Hematopoietic multipotent progenitor cell treated with erythropoietin and hydrocortisone succinate and interleukin-3 and kit ligand, for 8 days (in vitro differentiated cells): ENCODE results near the gene SHLD1.
A peak's percentile ranks its signal among the peaks of the same experiment; 100 is the strongest.

Experiments used
- DNase-seq: peaks from one replicate; pipeline ENCODE4 v3.0.0-alpha.2; 2015

SHLD1 gene

DNA sequence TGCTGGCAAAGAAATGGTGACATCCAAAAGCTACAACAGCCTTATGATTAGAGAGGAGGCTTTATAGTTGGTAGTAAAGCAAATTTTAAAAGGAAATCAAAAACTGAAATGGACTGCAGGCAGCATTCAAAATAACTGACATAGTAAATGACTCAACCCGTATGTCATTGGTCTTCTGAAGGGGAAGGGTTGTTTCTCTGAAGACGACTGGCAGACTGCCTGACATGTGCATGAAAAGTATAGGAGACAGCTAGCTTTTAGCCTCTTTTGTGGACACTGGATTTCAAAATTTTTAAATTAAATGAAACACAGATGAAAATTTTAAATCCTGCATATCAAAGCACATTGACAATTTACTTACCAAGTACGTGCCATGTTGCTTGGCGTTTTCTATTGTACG is 109.4 kb downstream of the SHLD1 start:
- DNase-seq: no peak

DNA sequence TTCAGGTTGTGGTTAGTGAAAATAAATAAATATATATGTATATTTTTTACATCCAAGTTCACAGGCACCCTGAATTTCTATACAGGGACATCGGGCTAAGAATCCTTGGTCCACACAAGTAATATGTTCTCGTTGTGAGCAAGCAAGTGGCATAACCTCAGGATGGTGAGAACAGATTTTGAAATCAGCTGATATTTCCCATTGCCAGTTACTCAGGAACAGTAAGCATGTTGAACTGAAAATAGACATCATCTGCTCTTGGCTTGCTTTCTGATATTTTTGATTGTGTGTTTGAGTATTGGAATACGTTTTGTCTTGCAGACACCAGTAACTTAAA is 112.5 kb downstream of the SHLD1 start:
- DNase-seq: no peak

DNA sequence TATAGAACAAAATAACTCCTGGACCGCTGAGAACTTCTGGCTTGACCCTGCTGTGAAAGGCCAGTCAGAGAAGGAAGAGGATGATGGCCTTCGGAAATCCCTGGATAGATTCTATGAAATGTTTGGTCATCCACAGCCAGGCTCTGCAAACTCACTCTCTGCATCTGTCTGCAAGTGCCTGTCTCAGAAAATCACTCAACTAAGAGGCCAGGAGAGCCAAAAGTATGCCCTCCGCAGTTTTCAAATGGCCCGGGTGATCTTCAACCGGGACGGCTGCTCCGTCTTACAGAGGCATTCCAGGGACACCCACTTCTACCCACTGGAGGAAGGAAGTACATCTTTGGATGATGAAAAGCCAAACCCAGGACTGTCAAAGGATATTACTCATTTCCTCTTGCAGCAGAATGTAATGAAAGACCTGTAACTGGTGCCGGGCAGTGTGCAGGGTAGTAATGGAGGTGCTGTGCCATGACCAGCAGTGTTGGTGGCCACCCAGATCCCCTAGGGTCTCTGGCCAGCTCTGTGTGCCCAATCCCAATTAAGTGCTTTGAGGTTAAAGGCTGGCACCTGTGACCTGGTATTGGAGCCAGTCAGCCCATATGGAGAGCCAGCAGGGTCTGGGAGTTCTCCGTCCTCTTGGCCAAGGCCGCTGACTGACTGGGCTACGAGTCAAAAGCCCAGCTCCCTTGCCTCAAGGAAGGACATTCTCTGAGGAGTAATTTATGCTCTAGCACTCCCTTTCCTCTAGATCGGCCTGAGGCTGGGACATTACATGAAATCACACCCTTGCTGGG is 113.0 kb downstream of the SHLD1 start:
- DNase-seq: no peak

DNA sequence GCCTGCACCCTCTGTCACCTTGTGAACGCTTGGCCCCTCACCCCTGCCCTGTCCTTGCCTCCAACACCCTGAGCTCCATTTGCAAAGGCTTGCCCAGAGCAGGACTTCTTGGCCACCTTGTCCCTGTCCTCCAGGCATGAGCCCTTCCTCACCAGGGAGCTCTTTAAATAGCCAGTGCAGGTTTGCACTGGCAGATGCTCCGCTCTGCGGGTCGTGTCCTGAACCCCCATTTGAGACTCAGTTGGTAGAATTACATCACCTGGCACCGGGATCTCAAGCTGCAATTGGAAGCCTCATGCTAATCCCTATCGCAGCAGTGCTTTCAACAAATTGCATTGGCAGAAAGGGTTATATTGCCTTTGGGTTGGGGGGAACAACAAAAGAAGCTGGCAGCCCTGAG is 114.2 kb downstream of the SHLD1 start:
- DNase-seq: no peak

DNA sequence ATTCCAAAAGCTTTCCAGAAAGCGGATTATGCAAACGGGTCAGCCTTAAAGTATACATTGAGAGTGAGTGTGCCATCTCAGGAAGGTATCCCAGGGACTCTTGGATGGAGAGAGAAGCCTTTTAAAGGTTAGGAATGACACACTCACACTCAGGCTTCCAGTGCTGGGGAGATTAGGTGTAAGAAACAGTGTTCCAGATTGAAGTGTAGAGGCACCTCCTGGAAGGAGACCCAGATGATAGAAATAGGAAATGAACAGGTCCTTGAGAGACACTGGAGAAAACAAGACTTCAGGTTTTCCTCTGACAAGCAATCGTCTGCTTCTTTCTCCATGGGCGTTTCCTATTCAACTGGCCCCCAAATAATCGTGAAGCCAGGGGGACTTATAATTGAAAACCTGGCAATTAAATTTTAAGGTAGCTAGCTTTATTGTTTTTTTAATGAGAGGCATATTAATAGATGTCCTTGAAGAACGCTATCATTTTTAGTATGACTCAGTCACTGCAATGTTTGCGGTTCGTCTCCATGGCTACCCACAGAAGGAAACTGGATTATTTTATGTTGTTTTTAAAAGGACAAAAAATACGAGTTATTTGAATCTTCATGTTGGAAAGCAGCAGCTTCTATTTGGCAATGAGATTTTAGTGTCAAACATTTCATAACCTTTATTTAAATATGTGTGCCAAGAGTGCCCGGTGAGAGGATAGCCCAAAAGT is 114.8 kb downstream of the SHLD1 start:
- DNase-seq: no peak

DNA sequence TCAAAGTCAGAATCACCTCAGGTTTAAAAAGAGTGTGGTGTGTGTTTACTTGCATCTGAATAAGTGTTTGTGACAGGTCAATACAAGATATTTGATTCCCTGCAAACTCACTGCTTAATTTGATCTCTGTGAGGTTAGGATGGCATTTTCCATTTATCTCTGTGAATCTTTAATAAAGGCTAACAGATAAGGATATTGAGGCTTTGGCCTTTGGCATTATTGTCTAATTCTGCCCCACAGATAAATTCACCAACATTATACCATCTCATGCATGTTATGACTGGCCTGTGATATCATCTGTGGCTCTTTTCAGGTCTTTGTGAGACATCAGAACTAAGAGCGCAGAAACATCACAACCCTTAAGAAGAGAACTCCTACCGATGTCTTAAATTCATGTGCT is 115.4 kb downstream of the SHLD1 start:
- DNase-seq: no peak

DNA sequence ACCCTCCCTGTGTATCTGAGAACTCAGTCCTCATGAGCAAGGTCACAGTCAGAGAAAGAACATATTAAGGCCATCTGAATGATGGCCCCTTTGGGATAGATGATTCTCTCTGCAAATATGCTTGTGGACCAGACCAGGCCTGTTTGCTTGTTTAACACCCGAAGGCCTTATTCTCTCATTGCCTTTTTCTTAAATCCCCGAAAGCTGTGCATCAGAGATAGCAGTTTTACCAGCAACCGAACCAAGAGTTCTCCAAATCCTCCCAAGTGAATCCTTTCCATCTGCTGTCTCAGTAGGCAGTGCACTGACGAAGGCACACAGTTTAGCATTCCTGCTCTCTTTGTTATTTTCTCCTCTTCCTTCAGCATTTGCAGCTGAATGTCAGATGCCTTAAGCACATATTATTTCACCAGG is 120.4 kb downstream of the SHLD1 start:
- no peak for DNase-seq

DNA sequence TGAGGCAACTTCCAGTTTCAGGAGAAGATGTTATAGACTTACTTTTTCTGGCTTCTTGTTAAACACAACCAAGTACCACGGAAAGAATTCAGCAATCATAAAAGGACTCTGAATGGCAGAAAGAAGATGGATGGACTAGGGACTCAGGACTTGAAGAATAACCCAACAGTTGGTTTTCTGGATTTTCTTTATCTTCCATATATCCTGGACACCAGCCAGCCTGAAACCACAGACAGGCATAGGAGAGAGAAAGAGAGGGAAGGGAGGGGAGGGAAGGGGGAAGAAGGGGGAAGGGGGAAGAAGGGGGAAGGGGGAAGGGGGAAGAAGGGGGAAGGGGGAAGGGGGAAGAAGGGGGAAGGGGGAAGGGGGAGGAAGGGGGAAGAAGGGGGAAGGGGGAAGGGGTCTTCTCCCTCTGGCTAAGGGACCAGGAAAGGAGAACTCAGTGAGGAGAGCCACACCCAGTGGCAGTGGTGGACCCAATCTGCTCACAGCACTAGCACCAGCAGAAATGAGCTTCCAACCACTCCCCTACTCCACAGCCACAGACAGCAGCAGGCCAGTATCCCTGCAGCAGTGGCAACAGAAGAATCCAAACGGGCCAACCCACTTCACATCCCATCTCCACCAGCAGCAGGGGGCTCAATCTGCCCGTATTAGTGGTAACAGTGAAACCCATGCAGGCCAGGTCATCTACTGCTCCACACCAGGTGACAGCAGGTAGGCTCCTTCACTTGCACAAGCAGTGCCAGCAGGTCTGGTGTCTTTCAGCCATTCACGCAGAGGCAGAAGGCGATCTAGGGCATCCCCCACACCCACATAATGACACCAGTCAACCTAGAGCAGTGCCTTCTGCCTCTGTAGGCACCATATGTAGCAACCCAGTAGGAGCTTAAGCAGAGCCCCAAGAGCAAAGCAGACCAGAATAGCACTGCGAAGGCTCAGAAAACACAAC is 121.5 kb downstream of the SHLD1 start:
- peak; percentile 4 for DNase-seq

DNA sequence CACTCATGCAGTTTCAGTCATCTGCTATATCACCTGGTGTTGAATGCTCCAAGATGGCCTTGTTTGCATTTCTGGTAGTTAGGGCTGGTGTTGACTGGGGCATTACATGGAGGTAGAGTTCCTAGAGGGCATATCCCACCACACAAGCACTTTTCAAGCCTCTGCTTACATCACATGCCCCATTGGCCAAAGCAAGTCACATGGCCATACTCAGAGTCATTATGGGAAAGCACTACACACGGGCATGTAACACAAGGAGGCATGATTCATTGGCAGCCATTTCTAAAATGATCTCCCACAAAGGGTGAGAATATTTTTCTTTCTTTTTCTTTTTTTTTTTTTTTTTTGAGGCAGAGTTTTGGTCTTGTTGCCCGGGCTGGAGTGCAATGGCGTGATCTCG is 126.9 kb downstream of the SHLD1 start:
- DNase-seq: no peak

DNA sequence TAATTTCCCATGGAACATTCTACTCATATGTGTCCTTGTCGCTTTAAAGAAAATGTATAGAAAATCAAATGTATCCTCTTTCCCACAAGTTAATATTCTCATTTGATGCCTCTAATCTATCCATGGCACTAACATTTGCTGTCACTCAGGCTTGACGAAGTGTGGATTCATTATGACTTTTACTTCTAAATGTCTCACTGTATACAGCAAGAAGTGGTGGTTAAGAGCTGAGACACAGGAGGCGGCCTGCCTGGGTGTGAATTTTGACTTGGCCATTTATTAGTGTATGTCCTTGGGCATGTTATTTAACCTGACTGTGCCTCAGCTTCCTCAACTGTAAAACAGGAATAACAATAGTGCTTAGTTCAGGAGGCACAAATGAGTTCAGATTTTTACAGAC is 130.1 kb downstream of the SHLD1 start:
- DNase-seq: no peak

DNA sequence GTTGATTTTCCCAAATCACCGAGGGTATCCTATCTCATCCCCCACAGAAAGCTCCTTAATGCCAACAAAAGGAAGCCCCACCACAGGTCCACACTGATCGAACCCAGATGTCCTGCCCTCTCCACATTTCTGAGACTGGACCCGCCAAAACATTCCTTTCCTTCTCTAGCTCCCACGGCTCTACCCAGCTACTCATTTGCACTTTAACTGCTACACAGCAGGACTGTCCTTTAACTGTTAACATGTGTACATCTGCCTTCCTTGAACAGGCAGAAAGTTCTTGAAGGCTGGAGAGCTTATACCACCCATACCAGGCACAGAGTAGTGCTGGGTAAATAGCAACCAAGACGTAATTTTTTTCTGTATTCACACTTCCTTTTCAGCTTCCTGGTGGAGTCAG is 131.5 kb downstream of the SHLD1 start:
- DNase-seq: no peak

DNA sequence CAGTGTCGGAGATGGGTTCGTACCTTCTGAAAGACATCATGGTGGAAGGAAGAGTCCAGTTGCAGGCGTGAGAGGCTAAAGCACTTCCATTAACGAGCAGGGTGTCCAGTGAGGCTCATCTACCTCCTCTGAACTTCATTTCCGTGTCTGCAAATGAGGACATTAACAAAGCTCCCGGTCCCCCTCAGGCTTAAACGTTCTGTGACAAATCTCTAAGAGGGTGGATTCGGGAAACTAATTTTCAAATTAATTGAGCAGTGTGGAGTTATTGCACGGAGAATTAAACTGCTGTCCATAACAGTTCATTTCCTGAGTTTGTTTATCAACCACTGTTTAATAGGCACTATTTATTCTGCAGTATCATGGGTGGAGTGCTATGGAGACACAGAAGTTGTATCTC is 132.0 kb downstream of the SHLD1 start:
- no peak for DNase-seq

DNA sequence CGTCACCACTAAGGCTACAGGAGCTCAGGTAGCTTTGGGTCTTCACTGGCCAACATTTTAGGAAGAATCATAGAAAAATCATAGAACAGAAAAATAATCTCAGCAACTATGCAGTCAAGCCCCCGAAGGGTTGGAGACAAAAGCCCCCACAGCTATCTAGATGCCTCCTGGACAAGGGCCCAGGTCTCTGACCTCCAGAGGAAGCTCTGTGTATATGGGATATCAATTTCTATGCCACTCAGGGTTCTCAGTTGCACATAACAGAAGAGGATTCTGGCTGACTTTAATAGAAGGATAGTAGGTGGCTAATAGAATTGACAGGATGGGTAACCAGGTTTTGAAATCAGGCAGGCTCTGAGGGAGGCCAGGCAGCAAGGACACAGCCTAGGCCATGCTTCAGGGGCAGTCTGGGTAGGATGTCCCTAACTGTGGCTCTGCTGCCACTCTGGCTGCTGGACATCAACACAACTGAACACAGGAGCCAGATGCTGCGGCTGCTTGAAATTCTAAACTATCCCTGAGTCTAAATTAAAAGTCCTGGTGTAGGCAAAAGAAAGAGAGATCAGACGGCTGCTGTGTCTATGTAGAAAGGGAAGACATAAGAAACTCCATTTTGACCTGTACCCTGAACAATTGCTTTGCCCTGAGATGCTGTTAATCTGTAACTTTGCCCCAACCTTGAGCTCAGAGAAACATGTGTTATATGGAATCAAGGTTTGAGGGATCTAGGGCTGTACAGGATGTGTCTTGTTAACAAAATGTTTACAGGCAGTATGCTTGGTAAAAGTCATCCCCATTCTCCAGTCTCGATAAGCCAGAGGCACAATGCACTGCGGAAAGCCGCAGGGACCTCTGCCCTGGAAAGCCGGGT is 134.5 kb downstream of the SHLD1 start:
- DNase-seq: no peak

DNA sequence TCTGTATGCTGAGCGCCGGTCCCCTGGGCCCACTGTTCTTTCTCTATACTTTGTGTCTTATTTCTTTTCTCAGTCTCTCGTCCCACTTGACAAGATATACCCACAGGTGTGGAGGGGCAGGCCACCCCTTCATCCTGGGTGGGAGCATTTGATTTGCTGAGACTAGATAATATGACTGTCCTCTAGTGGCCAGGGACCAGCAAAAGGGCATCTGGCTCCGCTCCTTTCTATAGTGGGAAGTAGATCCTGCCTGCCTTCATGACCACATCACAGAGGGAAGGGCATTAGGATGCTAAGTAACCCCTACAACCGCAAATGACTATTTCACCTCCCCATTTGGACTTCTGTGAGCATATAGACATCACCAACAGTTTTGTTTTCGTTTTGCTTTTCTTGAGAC is 135.7 kb downstream of the SHLD1 start:
- no peak for DNase-seq

DNA sequence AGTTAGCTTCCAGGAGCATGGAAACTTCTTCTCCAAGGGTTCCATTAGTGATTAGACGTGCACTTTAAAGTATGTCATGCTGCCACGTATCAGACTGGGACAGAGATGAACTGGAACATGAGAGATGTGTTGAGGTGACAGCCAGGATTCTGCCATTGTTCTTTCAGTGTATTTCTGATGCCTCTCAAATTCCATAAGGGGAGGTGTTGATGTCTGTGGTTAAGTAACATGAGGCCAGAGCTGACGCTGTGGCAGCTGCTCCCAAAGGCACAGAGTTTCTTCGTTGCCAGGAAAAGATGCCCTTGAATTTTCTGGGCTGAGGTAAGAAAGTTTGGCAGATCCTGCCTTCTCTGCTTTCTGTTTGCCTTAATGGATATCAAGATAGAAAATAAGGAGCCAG is 136.6 kb downstream of the SHLD1 start:
- no peak for DNase-seq

DNA sequence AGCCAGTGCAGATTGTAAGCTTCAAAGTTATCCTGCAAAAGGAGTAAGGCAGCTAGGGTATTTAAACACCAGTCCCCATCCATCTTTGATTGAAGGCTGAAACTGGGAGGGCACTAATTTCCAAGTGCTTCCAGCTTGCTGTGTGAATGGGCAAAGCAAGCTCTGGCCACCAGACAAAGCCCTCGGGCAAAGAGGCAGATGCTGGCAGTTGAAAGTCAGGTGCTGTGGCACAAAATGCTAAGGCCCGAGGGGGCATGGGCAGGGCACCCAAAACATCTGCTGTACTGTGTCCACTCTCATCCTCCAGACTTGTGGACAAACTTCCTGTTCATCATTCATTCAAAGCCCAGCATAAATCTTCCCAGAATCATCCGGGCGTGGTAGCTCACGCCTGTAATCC is 137.2 kb downstream of the SHLD1 start:
- DNase-seq: no peak

DNA sequence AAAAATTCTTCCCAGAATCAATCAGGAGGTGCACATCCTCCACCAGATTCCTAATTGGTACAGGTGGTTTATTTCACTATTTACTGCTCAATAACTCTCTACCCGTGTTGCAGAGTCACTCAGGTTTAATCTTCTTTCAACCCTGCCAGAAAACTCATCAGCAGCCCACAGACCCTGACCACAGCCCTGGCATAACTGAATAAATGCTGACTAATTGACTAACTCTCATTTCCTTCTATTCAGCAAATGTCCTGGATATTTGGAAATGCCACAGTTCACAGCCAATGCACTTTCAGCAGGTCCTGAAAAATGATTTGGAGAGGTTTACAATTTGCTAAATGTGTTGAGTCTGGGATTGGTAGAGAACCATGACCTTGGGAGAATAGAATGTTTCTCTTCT is 137.8 kb downstream of the SHLD1 start:
- no peak for DNase-seq

DNA sequence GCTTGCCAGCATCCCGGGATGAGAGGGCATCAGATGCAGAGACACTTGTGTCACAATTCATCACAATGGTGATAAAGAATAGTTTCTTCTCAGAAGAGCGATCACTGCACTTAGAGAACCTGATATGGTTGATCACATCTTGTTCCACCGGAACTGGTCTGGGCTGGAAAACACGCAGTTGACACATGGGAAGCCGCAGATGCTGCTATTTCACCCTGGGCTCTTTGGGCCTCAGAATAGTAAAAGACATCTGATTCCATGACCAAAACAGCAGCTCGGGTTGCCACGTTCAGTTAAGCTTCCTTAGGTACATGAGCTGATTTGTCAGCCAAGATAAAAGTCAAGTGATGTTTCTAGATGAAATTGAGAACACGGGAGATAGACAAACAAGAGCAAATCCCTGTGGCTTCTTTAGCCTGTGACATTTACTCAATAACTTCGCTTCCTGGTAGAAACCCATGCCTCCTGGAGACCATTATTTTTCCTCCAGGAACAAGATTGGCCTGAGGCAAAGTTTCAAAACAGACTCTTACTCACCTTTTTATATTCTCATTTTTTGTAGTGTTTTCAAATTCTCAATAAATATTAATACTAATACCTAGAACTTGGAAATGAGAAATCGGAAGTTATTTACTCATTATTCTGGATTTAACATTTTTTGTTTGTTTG is 140.7 kb downstream of the SHLD1 start:
- no peak for DNase-seq

DNA sequence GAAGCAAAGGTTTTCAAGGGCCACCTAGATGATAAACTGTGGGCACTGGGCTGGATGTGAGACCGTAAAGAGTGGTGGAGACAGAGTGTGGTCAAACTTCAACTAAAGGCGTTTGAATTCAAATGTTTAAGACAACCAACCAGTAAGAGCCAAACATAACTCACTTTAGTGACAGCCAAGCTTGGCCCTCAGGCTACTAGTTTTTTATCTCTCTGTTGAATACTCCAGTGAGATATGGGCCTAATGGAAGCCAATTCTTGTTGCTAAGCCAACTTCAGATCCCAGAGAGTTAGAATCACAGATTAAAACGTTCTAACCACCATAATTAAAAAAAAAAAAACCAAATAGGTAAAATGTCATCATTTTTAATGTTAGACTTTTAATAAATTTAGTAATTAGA is 142.9 kb downstream of the SHLD1 start:
- no peak for DNase-seq

DNA sequence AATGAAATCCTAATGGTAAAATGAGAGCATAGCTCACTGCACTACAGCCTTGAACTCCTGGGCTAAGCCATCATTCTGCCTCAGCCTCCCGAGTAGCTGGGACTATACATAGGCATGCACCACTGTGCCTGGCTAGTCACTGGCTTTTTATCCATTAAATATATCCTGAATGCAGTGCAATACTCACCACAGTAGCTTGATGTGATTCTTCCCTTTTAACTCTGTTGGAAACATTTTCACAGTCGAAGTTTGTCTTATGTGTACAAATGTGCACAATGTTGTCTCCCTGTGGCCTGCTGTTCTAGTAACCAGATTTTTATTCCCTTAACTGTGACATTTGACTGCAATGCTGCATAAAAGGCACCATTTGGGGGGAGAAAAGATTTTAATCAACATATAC is 143.4 kb downstream of the SHLD1 start:
- DNase-seq: no peak

DNA sequence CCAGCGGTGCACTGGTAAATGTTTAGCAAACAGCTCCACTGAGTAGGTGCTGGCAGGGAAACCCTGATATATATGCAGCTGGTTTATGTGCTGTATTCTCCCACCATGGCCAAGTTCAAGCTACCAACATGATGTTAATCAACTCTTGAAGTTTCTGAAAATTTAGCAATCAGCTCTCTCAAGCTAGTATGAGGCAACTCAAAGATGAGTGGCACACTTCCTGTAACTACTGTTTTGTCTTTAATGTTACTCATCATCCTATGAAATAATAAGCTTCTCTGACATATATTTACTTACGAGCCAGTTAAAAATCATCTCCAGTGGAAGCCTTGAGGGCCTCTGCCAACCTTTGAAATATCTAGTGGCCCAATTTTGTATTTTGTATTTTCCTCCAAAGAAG is 145.4 kb downstream of the SHLD1 start:
- no peak for DNase-seq

DNA sequence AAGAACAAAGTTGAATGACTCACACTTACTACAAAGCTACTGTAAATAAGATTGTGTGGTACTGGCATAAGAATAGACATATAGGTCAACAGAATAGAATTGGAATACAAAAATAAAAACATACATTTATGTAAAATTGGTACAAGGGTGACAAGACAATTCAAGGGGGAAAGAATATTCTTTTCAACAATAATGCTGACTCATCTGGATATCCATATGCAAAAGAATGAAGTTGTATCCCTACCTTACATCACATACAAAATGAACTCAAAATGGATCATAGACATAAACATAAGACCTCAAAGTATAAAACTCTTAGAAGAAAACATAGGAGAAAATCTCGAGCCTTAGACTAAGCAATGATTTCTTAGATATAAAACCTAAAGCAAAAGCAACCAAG is 149.2 kb downstream of the SHLD1 start:
- no peak for DNase-seq
